Aorta (tissue), 5 donors: ENCODE data around the gene DIAPH2. TPM values are rescaled to one million over a fixed set of nuclear protein-coding genes. Genes with fewer than 3 reads are reported as not detected.

Experiments
- ATAC-seq: fragments of 200-7000 bp; cut with Tn5 transposase; one replicate; pipeline ENCODE4 v1.9.1; 2022; ENCODE audit warnings: moderate library complexity; ENCODE audit not compliant: low FRiP score
- DNase-seq, 2 donors: peaks; one replicate each; pipeline ENCODE4 v3.0.0-alpha.2; 2020
- H3K27ac ChIP-seq, 2 donors: one replicate each; pipeline ENCODE4 v1.5.1; 2013; ENCODE audit warnings: low read length in 2 of 2, mild to moderate bottlenecking in 2 of 2, moderate library complexity in 2 of 2, control low read depth in 1 of 2, inconsistent platforms in 1 of 2, low read depth in 1 of 2
- H3K27me3 ChIP-seq, 2 donors: one replicate each; pipeline ENCODE4 v1.6.1; 2013; ENCODE audit warnings: control low read depth in 1 of 2, low read length in 1 of 2, mild to moderate bottlenecking in 1 of 2, moderate library complexity in 1 of 2; ENCODE audit not compliant: insufficient read depth in 2 of 2, control insufficient read depth in 1 of 2
- H3K36me3 ChIP-seq, 2 donors: one replicate each; pipeline ENCODE4 v1.6.1; 2013; ENCODE audit warnings: control low read depth in 1 of 2, low read length in 1 of 2, mild to moderate bottlenecking in 1 of 2; ENCODE audit not compliant: insufficient read depth in 2 of 2, control insufficient read depth in 1 of 2
- H3K4me1 ChIP-seq, 2 donors: one replicate each; pipeline ENCODE4 v1.6.1; 2013; ENCODE audit warnings: low read length in 2 of 2, control low read depth in 1 of 2, mild to moderate bottlenecking in 1 of 2, moderate library complexity in 1 of 2; ENCODE audit not compliant: insufficient read depth in 2 of 2, control insufficient read depth in 1 of 2
- H3K4me3 ChIP-seq, 2 donors: one replicate each; pipeline ENCODE4 v1.5.1; 2013; ENCODE audit warnings: low read length in 2 of 2, control low read depth in 1 of 2, mild to moderate bottlenecking in 1 of 2
- H3K9me3 ChIP-seq: one replicate; pipeline ENCODE4 v1.6.1; 2013; ENCODE audit warnings: mild to moderate bottlenecking, low read length; ENCODE audit not compliant: control insufficient read depth
- WGBS, 2 donors: extraction: QIAGEN DNeasy Blood & Tissue Kit; methylation state at CpG; one replicate each; pipeline ENCODE4 v1.1.7; 2013; 5-methylcytosine and 5-hydroxymethylcytosine counted together
- intact Hi-C, 2 donors: fragments of 100-400 bp; cut with DNase I; formaldehyde crosslinking; loops; one replicate each; pipeline versions ENCODE4 v1.14.2 to v1.15.0; 2022
- polyA plus RNA-seq, 2 donors: library from polyadenylated mRNA; stranded (reverse); fragments of 200-250 nt; gene quantifications; one replicate each; pipeline ENCODE4 v1.2.3, GENCODE V29; 2013
- total RNA-seq, 2 donors: library from RNA; stranded (reverse); fragmentation: NEBNext Ultra II Directional; extraction: Animal tissue kit (Norgen Biotek cat#: 25700); gene quantifications; one replicate each; pipeline ENCODE4 v1.2.1, GENCODE V29; 2021
- donor health status: healthy with polysubstance abuse.
- donor health status: Bipolar disorder and iron deficiency.
- donor health status: DM: no; HTN: no; CAD: no.
- donor health status: DM: no; HTN: no; CAD: no.
- donor health status: DM: yes; HTN: yes; CAD: no.

DIAPH2 gene
- total and polyA plus RNA-seq, 4 donors = 6.5 to 48.4 (median 29.9) TPM

- Histone ChIP-seq H3K27ac (no peak overlapping the region), H3K4me3 (no peak overlapping the region), H3K4me1 (no peaks in the 10 kb centered on the region), H3K36me3 (no peaks in the 10 kb centered on the region), H3K27me3 (no peaks in the 10 kb centered on the region), H3K9me3 (no peaks in the 10 kb centered on the region)
- no peak for ATAC-seq
- intact Hi-C loops = no loop called here
- WGBS, 2 donors = 40 to 72% methylated on average over 2 of the region's 2 CpGs
- DNase-seq = no peak
Observed at GRCh38 chrX:97344724-97345123, 660.1 kb downstream of the DIAPH2 start.

- ATAC-seq (no peak), DNase-seq (no peak)
- WGBS, 2 donors = 87 to 95% methylated on average over 2 of the region's 2 CpGs
- intact Hi-C loops = no loop called here
- no peaks in the 10 kb centered on the region for H3K4me1 ChIP-seq
- H3K36me3 ChIP-seq = no peaks in the 10 kb centered on the region
- no peak overlapping the region for H3K4me3 ChIP-seq
- H3K27ac ChIP-seq = no peak overlapping the region
- no peaks in the 10 kb centered on the region for H3K9me3 ChIP-seq
- no peaks in the 10 kb centered on the region for H3K27me3 ChIP-seq
Observed at GRCh38 chrX:97358941-97359340, 674.3 kb downstream of the DIAPH2 start.

- intact Hi-C loops = no loop called here
- H3K36me3 ChIP-seq = no peaks in the 10 kb centered on the region
- H3K27ac ChIP-seq = no peak overlapping the region
- H3K9me3 ChIP-seq = no peaks in the 10 kb centered on the region
- H3K4me1 ChIP-seq = no peaks in the 10 kb centered on the region
- no peak overlapping the region for H3K4me3 ChIP-seq
- no peaks in the 10 kb centered on the region for H3K27me3 ChIP-seq
- ATAC-seq = no peak
- DNase-seq = no peak
Observed at GRCh38 chrX:97363843-97364242, 679.2 kb downstream of the DIAPH2 start.

GRCh38 chrX:97366237-97366636, 681.6 kb downstream of the DIAPH2 start:
- Histone ChIP-seq H3K27ac (no peak overlapping the region), H3K9me3 (no peaks in the 10 kb centered on the region), H3K4me3 (no peak overlapping the region), H3K4me1 (no peaks in the 10 kb centered on the region), H3K36me3 (no peaks in the 10 kb centered on the region), H3K27me3 (no peaks in the 10 kb centered on the region)
- DNase-seq = no peak
- intact Hi-C loops = no loop called here
- no peak for ATAC-seq
- 53 to 70% methylated on average over 3 of the region's 3 CpGs for WGBS, 2 donors

- DNase-seq (no peak), ATAC-seq (no peak)
- Histone ChIP-seq H3K27me3 (no peaks in the 10 kb centered on the region), H3K36me3 (no peaks in the 10 kb centered on the region), H3K4me3 (no peak overlapping the region), H3K9me3 (no peaks in the 10 kb centered on the region), H3K27ac (no peak overlapping the region), H3K4me1 (no peaks in the 10 kb centered on the region)
- intact Hi-C loops = no loop called here
- WGBS, 2 donors = 90 to 96% methylated on average over 2 of the region's 2 CpGs
Observed at GRCh38 chrX:97367125-97367524, 682.5 kb downstream of the DIAPH2 start.

- no peak for ATAC-seq
- whole genome bisulfite sequencing, 2 donors = 52 to 73% methylated on average over 1 of the region's 1 CpG
Observed at GRCh38 chrX:97369947-97370346, 685.3 kb downstream of the DIAPH2 start.

GRCh38 chrX:97372001-97372766, 687.5 kb downstream of the DIAPH2 start:
- Histone ChIP-seq H3K36me3 (no peaks in the 10 kb centered on the region), H3K27me3 (no peaks in the 10 kb centered on the region), H3K4me3 (no peak overlapping the region), H3K9me3 (no peaks in the 10 kb centered on the region), H3K27ac (no peak overlapping the region), H3K4me1 (no peaks in the 10 kb centered on the region)
- intact Hi-C loops = no loop called here
- 88 to 96% methylated on average over 6 of the region's 6 CpGs for WGBS, 2 donors
- ATAC-seq = no peak
- no peak for DNase-seq

More at GRCh38 chrX:97369947-97370346, 685.3 kb downstream of the DIAPH2 start:
- DNase-seq = no peak
- Histone ChIP-seq H3K4me1 (no peaks in the 10 kb centered on the region), H3K9me3 (no peaks in the 10 kb centered on the region), H3K27ac (no peak overlapping the region), H3K27me3 (no peaks in the 10 kb centered on the region), H3K36me3 (no peaks in the 10 kb centered on the region), H3K4me3 (no peak overlapping the region)
- intact Hi-C loops = no loop called here

GRCh38 chrX:97374266-97374665, 689.6 kb downstream of the DIAPH2 start:
- H3K4me3 ChIP-seq = no peak overlapping the region
- H3K36me3 ChIP-seq = no peaks in the 10 kb centered on the region
- intact Hi-C loops = no loop called here
- no peaks in the 10 kb centered on the region for H3K4me1 ChIP-seq
- H3K9me3 ChIP-seq = no peaks in the 10 kb centered on the region
- WGBS, 2 donors = 75 to 89% methylated on average over 2 of the region's 2 CpGs
- ATAC-seq = no peak
- H3K27ac ChIP-seq = no peak overlapping the region
- DNase-seq = no peak
- H3K27me3 ChIP-seq = no peaks in the 10 kb centered on the region

GRCh38 chrX:97380200-97380599, 695.6 kb downstream of the DIAPH2 start:
- ATAC-seq = no peak
- Histone ChIP-seq H3K27ac (no peak overlapping the region), H3K36me3 (no peaks in the 10 kb centered on the region), H3K27me3 (no peaks in the 10 kb centered on the region), H3K4me1 (no peaks in the 10 kb centered on the region), H3K4me3 (no peak overlapping the region), H3K9me3 (no peaks in the 10 kb centered on the region)
- no peak for DNase-seq
- intact Hi-C loops = no loop called here
